H9 (cell line): ENCODE measurements around the gene ALDH1A2. TPM values are rescaled to one million over a fixed set of nuclear protein-coding genes. Genes with fewer than 3 reads are reported as not detected.

Experiments
- DNase-seq: peaks from one replicate; pipeline ENCODE4 v3.0.0-alpha.2; 2017
- H2AFZ ChIP-seq: one replicate; pipeline ENCODE4 v1.6.1; 2013; ENCODE audit warnings: mild to moderate bottlenecking, low read length, control low read depth, moderate library complexity
- H2AK5ac ChIP-seq: 2 replicates; pipeline ENCODE4 v1.6.1; 2013; ENCODE audit warnings: low read length, control low read depth, mixed read lengths; ENCODE audit not compliant: insufficient read length
- H2BK120ac ChIP-seq: one replicate; pipeline ENCODE4 v1.6.1; 2013; ENCODE audit warnings: low read depth, mild to moderate bottlenecking, low read length, control low read depth, inconsistent platforms; ENCODE audit not compliant: poor library complexity, severe bottlenecking
- H2BK12ac ChIP-seq: 2 replicates; pipeline ENCODE4 v1.6.1; 2013; ENCODE audit warnings: low read length, control low read depth, mixed read lengths, low read depth; ENCODE audit not compliant: insufficient read length
- H2BK15ac ChIP-seq: 2 replicates; pipeline ENCODE4 v1.6.1; 2013; ENCODE audit warnings: low read depth, low read length, control low read depth
- H2BK20ac ChIP-seq: one replicate; pipeline ENCODE4 v1.6.1; 2013; ENCODE audit warnings: low read depth, mild to moderate bottlenecking, low read length, control low read depth, inconsistent platforms; ENCODE audit not compliant: poor library complexity, severe bottlenecking
- H2BK5ac ChIP-seq: 2 replicates; pipeline ENCODE4 v1.6.1; 2013; ENCODE audit warnings: low read length, control low read depth, mixed read lengths; ENCODE audit not compliant: insufficient read length
- H3K14ac ChIP-seq: 2 replicates; pipeline ENCODE4 v1.6.1; 2013; ENCODE audit warnings: low read length, control low read depth; ENCODE audit not compliant: insufficient read depth
- H3K18ac ChIP-seq: 2 replicates; pipeline ENCODE4 v1.6.1; 2013; ENCODE audit warnings: low read depth, mild to moderate bottlenecking, mixed read lengths, low read length, control low read depth; ENCODE audit not compliant: insufficient read length
- H3K23ac ChIP-seq: 2 replicates; pipeline ENCODE4 v1.6.1; 2013; ENCODE audit warnings: low read length, control low read depth, mixed read lengths, low read depth; ENCODE audit not compliant: insufficient read length
- H3K23me2 ChIP-seq: 2 replicates; pipeline ENCODE4 v1.6.1; 2013; ENCODE audit warnings: low read depth, mild to moderate bottlenecking, mixed read lengths, low read length, control low read depth; ENCODE audit not compliant: insufficient read length, poor library complexity, severe bottlenecking
- H3K27ac ChIP-seq: 2 replicates; pipeline ENCODE4 v1.5.1; 2013; ENCODE audit warnings: low read length, control low read depth, mixed read lengths, low read depth; ENCODE audit not compliant: insufficient read length
- H3K27me3 ChIP-seq: 2 replicates; pipeline ENCODE4 v1.6.1; 2013; ENCODE audit warnings: low read length, control low read depth, inconsistent platforms; ENCODE audit not compliant: insufficient read depth
- H3K4ac ChIP-seq: 2 replicates; pipeline ENCODE4 v1.6.1; 2013; ENCODE audit warnings: low read depth, mild to moderate bottlenecking, control low read depth, inconsistent platforms, low read length, moderate library complexity
- H3K4me1 ChIP-seq: 2 replicates; pipeline ENCODE4 v1.6.1; 2013; ENCODE audit warnings: low read length, control low read depth, inconsistent platforms; ENCODE audit not compliant: insufficient read depth
- H3K4me2 ChIP-seq: 2 replicates; pipeline ENCODE4 v1.6.1; 2013; ENCODE audit warnings: low read length, control low read depth, mixed read lengths; ENCODE audit not compliant: insufficient read length, insufficient read depth
- H3K56ac ChIP-seq: 2 replicates; pipeline ENCODE4 v1.6.1; 2013; ENCODE audit warnings: low read depth, mild to moderate bottlenecking, mixed read lengths, low read length, control low read depth; ENCODE audit not compliant: insufficient read length
- H3K79me1 ChIP-seq: 2 replicates; pipeline ENCODE4 v1.6.1; 2013; ENCODE audit warnings: low read depth, mild to moderate bottlenecking, moderate library complexity, low read length, control low read depth, inconsistent platforms; ENCODE audit not compliant: insufficient read depth, poor library complexity, severe bottlenecking
- H3K79me2 ChIP-seq: 2 replicates; pipeline ENCODE4 v1.6.1; 2013; ENCODE audit warnings: low read length, control low read depth, inconsistent platforms; ENCODE audit not compliant: insufficient read depth
- H3K9ac ChIP-seq: 2 replicates; pipeline ENCODE4 v1.6.1; 2013; ENCODE audit warnings: low read length, control low read depth, mixed read lengths; ENCODE audit not compliant: insufficient read length; ENCODE audit errors: extremely low read depth
- H3K9me3 ChIP-seq: one replicate; pipeline ENCODE4 v1.6.1; 2013; ENCODE audit warnings: low read depth, low read length, inconsistent platforms; ENCODE audit not compliant: control insufficient read depth
- H3T11ph ChIP-seq: one replicate; pipeline ENCODE4 v1.6.1; 2013; ENCODE audit warnings: mild to moderate bottlenecking, low read length, control low read depth, inconsistent platforms
- H4K20me1 ChIP-seq: one replicate; pipeline ENCODE4 v1.6.1; 2013; ENCODE audit not compliant: control insufficient read depth, insufficient read length, insufficient read depth
- H4K5ac ChIP-seq: 2 replicates; pipeline ENCODE4 v1.6.1; 2013; ENCODE audit warnings: low read depth, mild to moderate bottlenecking, mixed read lengths, low read length, control low read depth; ENCODE audit not compliant: insufficient read length
- H4K8ac ChIP-seq: replicated peaks from 2 replicates; pipeline ENCODE4 v1.6.1; 2013; ENCODE audit warnings: low read length, control low read depth, mixed read lengths, low read depth; ENCODE audit not compliant: insufficient read length
- H4K91ac ChIP-seq: 2 replicates; pipeline ENCODE4 v1.6.1; 2013; ENCODE audit warnings: low read depth, mild to moderate bottlenecking, moderate library complexity, mixed read lengths, low read length, control low read depth; ENCODE audit not compliant: insufficient read length
- H3K27ac Mint-ChIP-seq, 3 experiments: 2 replicates in 2 of 3; 3 replicates in 1 of 3; pipeline ENCODE4 v1.8.0; 2020 to 2021; ENCODE audit warnings: mixed read lengths in 3 of 3, mild to moderate bottlenecking in 1 of 3, moderate library complexity in 1 of 3
- H3K27me3 Mint-ChIP-seq: 2 replicates; pipeline ENCODE4 v1.8.0; 2021; ENCODE audit warnings: low read depth, mild to moderate bottlenecking, moderate library complexity, mixed read lengths
- H3K36me3 Mint-ChIP-seq, 3 experiments: 2 replicates in 2 of 3; 3 replicates in 1 of 3; pipeline ENCODE4 v1.8.0; 2020 to 2021; ENCODE audit warnings: low read depth in 3 of 3, mixed read lengths in 3 of 3; ENCODE audit not compliant: insufficient read depth in 1 of 3
- H3K4me1 Mint-ChIP-seq, 2 experiments: 2 replicates each; pipeline ENCODE4 v1.8.0; 2020; ENCODE audit warnings: mixed read lengths in 2 of 2
- H3K4me3 Mint-ChIP-seq, 2 experiments: 2 replicates in 1 of 2; 3 replicates in 1 of 2; pipeline ENCODE4 v1.8.0; 2020 to 2021; ENCODE audit warnings: mild to moderate bottlenecking in 2 of 2, mixed read lengths in 2 of 2, moderate library complexity in 1 of 2
- H3K9me3 Mint-ChIP-seq, 2 experiments: 2 replicates in 1 of 2; 3 replicates in 1 of 2; pipeline ENCODE4 v1.8.0; 2020; ENCODE audit warnings: mild to moderate bottlenecking in 2 of 2, mixed read lengths in 2 of 2, moderate library complexity in 1 of 2
- WGBS: extraction: QIAGEN DNeasy Blood & Tissue Kit; methylation state at CpG from one replicate; pipeline ENCODE4 v1.1.7; 2013; ENCODE audit warnings: missing lambda C conversion rate, low lambda C conversion rate, mixed read lengths; ENCODE audit not compliant: insufficient read length; ENCODE audit errors: extremely low coverage; 5-methylcytosine and 5-hydroxymethylcytosine counted together
- total RNA-seq: library from RNA; stranded (reverse); gene quantifications from 2 replicates; pipeline ENCODE4 v1.2.1, GENCODE V29; 2021
- TF ChIP-seq, protein P1 (sequence below): fragments of 200-600 bp; sonication (generic); conservative IDR thresholded peaks from 3 replicates; pipeline ENCODE4 v1.8.0; 2021; ENCODE audit warnings: antibody characterized with exemption, mild to moderate bottlenecking

Gene ALDH1A2
- total RNA-seq, 1 experiment from 2014 or later: 0.72 TPM

DNA sequence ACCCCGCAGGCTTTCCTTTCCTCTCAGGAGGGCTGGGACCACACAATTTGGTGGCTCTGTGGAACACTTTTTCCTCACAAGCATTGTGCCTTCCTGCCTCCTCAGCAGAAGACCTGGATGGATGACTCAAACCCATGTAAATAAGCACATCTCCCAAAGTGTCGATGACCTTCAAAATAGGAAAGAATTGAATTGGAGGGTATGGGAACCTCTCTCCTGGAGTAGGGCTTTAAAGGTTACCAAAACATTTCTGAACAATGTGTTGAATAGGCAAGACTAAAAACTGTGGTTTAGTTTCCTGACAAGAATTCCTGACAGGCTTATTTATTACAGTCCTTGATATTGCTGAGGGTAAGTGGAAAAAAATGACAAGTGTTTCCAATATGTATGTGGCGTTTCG is 118.2 kb downstream of the ALDH1A2 start:
- Histone ChIP-seq H4K91ac (no peak overlapping the region), H2BK5ac (no peak overlapping the region)
- no CpG with 5 or more reads among the region's 4 CpGs for WGBS

More for the DNA sequence above, 118.2 kb downstream of the ALDH1A2 start:
- Mint-ChIP-seq H3K27ac (no peak overlapping the region), H3K36me3 (no peaks in the 10 kb centered on the region), H3K27me3 (no peaks in the 10 kb centered on the region), H3K4me3 (no peak overlapping the region), H3K9me3 (no peaks in the 10 kb centered on the region; a peak in 1 of 5 replicates), H3K4me1 (peaks cover 0 to 6% of the 10 kb centered on the region in 2 experiments; a peak in 2 of 4 replicates)
- Histone ChIP-seq H3K14ac (no peak overlapping the region), H2AFZ (no peak overlapping the region), H3K27ac (no peak overlapping the region), H3K4me2 (no peak overlapping the region), H2BK12ac (no peak overlapping the region), H3K79me1 (no peaks in the 10 kb centered on the region), H2BK20ac (no peak overlapping the region), H3K4me1 (no peaks in the 10 kb centered on the region), H3K27me3 (no peaks in the 10 kb centered on the region), H2AK5ac (no peak overlapping the region), H4K8ac (no peak overlapping the region), H2BK120ac (no peak overlapping the region), H3K79me2 (no peaks in the 10 kb centered on the region), H3T11ph (no peak overlapping the region), H4K5ac (no peak overlapping the region), H2BK15ac (no peak overlapping the region), H3K9me3 (no peaks in the 10 kb centered on the region), H3K23me2 (no peaks in the 10 kb centered on the region), H3K4ac (no peak overlapping the region), H4K20me1 (no peaks in the 10 kb centered on the region), H3K56ac (no peak overlapping the region), H3K9ac (no peak overlapping the region), H3K23ac (no peak overlapping the region), H3K18ac (no peak overlapping the region)
- no peak for DNase-seq
- TF ChIP-seq, protein P1, sequence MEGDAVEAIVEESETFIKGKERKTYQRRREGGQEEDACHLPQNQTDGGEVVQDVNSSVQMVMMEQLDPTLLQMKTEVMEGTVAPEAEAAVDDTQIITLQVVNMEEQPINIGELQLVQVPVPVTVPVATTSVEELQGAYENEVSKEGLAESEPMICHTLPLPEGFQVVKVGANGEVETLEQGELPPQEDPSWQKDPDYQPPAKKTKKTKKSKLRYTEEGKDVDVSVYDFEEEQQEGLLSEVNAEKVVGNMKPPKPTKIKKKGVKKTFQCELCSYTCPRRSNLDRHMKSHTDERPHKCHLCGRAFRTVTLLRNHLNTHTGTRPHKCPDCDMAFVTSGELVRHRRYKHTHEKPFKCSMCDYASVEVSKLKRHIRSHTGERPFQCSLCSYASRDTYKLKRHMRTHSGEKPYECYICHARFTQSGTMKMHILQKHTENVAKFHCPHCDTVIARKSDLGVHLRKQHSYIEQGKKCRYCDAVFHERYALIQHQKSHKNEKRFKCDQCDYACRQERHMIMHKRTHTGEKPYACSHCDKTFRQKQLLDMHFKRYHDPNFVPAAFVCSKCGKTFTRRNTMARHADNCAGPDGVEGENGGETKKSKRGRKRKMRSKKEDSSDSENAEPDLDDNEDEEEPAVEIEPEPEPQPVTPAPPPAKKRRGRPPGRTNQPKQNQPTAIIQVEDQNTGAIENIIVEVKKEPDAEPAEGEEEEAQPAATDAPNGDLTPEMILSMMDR: no peak
